Limb (tissue), 2 donors: ENCODE results near the gene PITPNM3.

Experiments used
- DNase-seq, 2 donors: peaks; one replicate each; pipeline ENCODE4 v3.0.0-alpha.2; 2016; ENCODE audit errors: extremely low spot score in 2 of 2

Gene PITPNM3

GRCh38 chr17:6444571-6445335 is 111.6 kb downstream of the PITPNM3 start:
- DNase-seq = peak in 1 of 2 donors; percentile 27

- DNase-seq = peak; percentile 94 to 99
Observed at GRCh38 chr17:6443692-6444570, 112.4 kb downstream of the PITPNM3 start, which contains the start of gene PIMREG. TSS of gene PIMREG (plus strand) at chr17:6444455. CDS start at chr17:6445111, 656 bp downstream.

GRCh38 chr17:6442775-6443174 is 113.6 kb downstream of the PITPNM3 start:
- no peak for DNase-seq

GRCh38 chr17:6439951-6440350 is 116.4 kb downstream of the PITPNM3 start:
- DNase-seq = peak in 1 of 2 donors; percentile 10

GRCh38 chr17:6437956-6438355 is 118.4 kb downstream of the PITPNM3 start:
- DNase-seq = no peak

GRCh38 chr17:6437466-6437865 is 118.9 kb downstream of the PITPNM3 start:
- DNase-seq = peak in 1 of 2 donors; percentile 11

- DNase-seq = peak; percentile 61 to 76
Observed at GRCh38 chr17:6435968-6436367, 120.4 kb downstream of the PITPNM3 start.

GRCh38 chr17:6435051-6435450 is 121.3 kb downstream of the PITPNM3 start, which contains the start of gene AIPL1:
TSS of gene AIPL1 (minus strand) at chr17:6435121. CDS start at chr17:6435104, 17 bp downstream.
- DNase-seq = no peak

GRCh38 chr17:6430769-6431168 is 125.6 kb downstream of the PITPNM3 start:
- DNase-seq = no peak

GRCh38 chr17:6429266-6429665 is 127.1 kb downstream of the PITPNM3 start:
- no peak for DNase-seq

GRCh38 chr17:6428207-6428965 is 128.0 kb downstream of the PITPNM3 start:
- no peak for DNase-seq

- no peak for DNase-seq
Observed at GRCh38 chr17:6427279-6427781, 129.0 kb downstream of the PITPNM3 start.

- no peak for DNase-seq
Observed at GRCh38 chr17:6426356-6427101, 129.8 kb downstream of the PITPNM3 start.

GRCh38 chr17:6425407-6425806 is 130.9 kb downstream of the PITPNM3 start:
- DNase-seq = no peak

GRCh38 chr17:6423931-6424330 is 132.4 kb downstream of the PITPNM3 start:
- no peak for DNase-seq

GRCh38 chr17:6422654-6423241 is 133.6 kb downstream of the PITPNM3 start:
- no peak for DNase-seq

GRCh38 chr17:6421700-6422604 is 134.4 kb downstream of the PITPNM3 start:
- DNase-seq = peak; percentile 72 to 87

- no peak for DNase-seq
Observed at GRCh38 chr17:6420173-6420641, 136.1 kb downstream of the PITPNM3 start.

GRCh38 chr17:6415616-6416015 is 140.7 kb downstream of the PITPNM3 start:
- no peak for DNase-seq
